Measurements from ENCODE around the gene AARS1. TPM values are rescaled to one million over a fixed set of nuclear protein-coding genes. Genes with fewer than 3 reads are reported as not detected.

Gene AARS1
- total RNA-seq, 2 experiments from 2014 or later: 10.3 to 11.1 TPM

GRCh38 chr16:70254180-70254964 is 34.9 kb downstream of the AARS1 start:
- CTCF ChIA-PET: interaction anchor here (0.7 kb wide), 1 partner anchor 39 kb away, joined by 3 read pairs; no protein-coding TSS in a partner anchor
- Histone ChIP-seq H3K27me3 (ENCODE audit: control insufficient read depth in 1 of 2, insufficient read depth in 2 of 2, low read length in 2 of 2) (no peaks in the 10 kb centered on the region), H3K4me1 (ENCODE audit: insufficient read depth, low read length) (peaks cover 22% of the 10 kb centered on the region), H3K36me3 (ENCODE audit: insufficient read depth, low read length) (peaks cover 60% of the 10 kb centered on the region), H3K4me3 (ENCODE audit: low read length) (no peak overlapping the region), H3K27ac (ENCODE audit: low read depth in 1 of 2, low read length in 2 of 2) (no peak overlapping the region), H3K9me3 (ENCODE audit: control insufficient read depth in 1 of 2, insufficient read depth in 1 of 2, low read length in 2 of 2) (no peaks in the 10 kb centered on the region)
- intact Hi-C loops (cut with DNase I, micrococcal nuclease): loop anchor here (5.0 to 10.0 kb wide), 3 partner anchors 33 to 920 kb away; partner anchors contain the start of genes AARS1 (in 1 of the 2), COG4 (in 1 of the 2), COG8 (in 1 of the 2) and NIP7 (in 1 of the 2)
- Mint-ChIP-seq H3K9me3 (no peaks in the 10 kb centered on the region), H3K4me3 (no peak overlapping the region), H3K27me3 (no peaks in the 10 kb centered on the region), H3K27ac (peak overlapping the region; percentile 55), H3K36me3 (ENCODE audit: low read depth) (peaks cover 62% of the 10 kb centered on the region), H3K4me1 (ENCODE audit: low read depth) (peaks cover 9% of the 10 kb centered on the region)
- ATAC-seq (ENCODE audit: poor library complexity) (no peak), DNase-seq (no peak)
- peak; percentile 9 for TF ChIP-seq CTCF (IDR thresholded peaks at IDR 0.05)
- POLR2A ChIA-PET: interaction anchor here (1.2 to 1.6 kb wide), 2 partner anchors 35 to 269 kb away, joined by 3 to 5 read pairs; partner anchors contain the start of genes AARS1 and COG4

GRCh38 chr16:70253291-70254106 is 35.8 kb downstream of the AARS1 start:
- ATAC-seq (ENCODE audit: poor library complexity): no peak

More at GRCh38 chr16:70253291-70254106, 35.8 kb downstream of the AARS1 start:
- intact Hi-C loops (cut with DNase I, micrococcal nuclease): loop anchor here (2.0 to 10.0 kb wide), 4 partner anchors 34 to 919 kb away; partner anchors contain the start of genes AARS1 (in 2 of the 2), COG4 (in 1 of the 2), COG8 (in 1 of the 2) and NIP7 (in 1 of the 2)
- peak overlapping the region; percentile 55 for H3K27ac Mint-ChIP-seq
- Histone ChIP-seq H3K36me3 (ENCODE audit: insufficient read depth, low read length) (peaks cover 54% of the 10 kb centered on the region), H3K4me3 (ENCODE audit: low read length) (no peak overlapping the region), H3K9me3 (ENCODE audit: control insufficient read depth in 1 of 2, insufficient read depth in 1 of 2, low read length in 2 of 2) (no peaks in the 10 kb centered on the region), H3K4me1 (ENCODE audit: insufficient read depth, low read length) (peaks cover 27% of the 10 kb centered on the region), H3K27ac (ENCODE audit: low read depth in 1 of 2, low read length in 2 of 2) (no peak overlapping the region), H3K27me3 (ENCODE audit: control insufficient read depth in 1 of 2, insufficient read depth in 2 of 2, low read length in 2 of 2) (no peaks in the 10 kb centered on the region)
- peaks cover 53% of the 10 kb centered on the region for H3K36me3 Mint-ChIP-seq (ENCODE audit: low read depth)
- POLR2A ChIA-PET: interaction anchor here (1.6 kb wide), 1 partner anchor 36 kb away, joined by 5 read pairs; the partner anchor contains the start of gene AARS1
- H3K27me3 Mint-ChIP-seq: no peaks in the 10 kb centered on the region
- peaks cover 12% of the 10 kb centered on the region for H3K4me1 Mint-ChIP-seq (ENCODE audit: low read depth)
- CTCF ChIA-PET: no interaction called here
- no peaks in the 10 kb centered on the region for H3K9me3 Mint-ChIP-seq
- peak in 8 of 14 experiments; percentile 13 to 66 (median 35) for DNase-seq
- peak; percentile 55 for TF ChIP-seq CTCF (IDR thresholded peaks at IDR 0.05)
- peak overlapping the region; percentile 45 for H3K4me3 Mint-ChIP-seq

All from CD4-positive, alpha-beta T cell (primary cell).